WI38 (cell line): ENCODE results near the gene CACNG4.

Experiments
- H3K4me3 ChIP-seq: 2 replicates; pipeline ENCODE4 v1.5.1; 2011; ENCODE audit warnings: low read depth, mild to moderate bottlenecking, control low read depth, low read length
- CTCF ChIP-seq: IDR thresholded peaks from 2 replicates; pipeline ENCODE4 v1.5.1; 2012; ENCODE audit warnings: low read depth, mild to moderate bottlenecking, control low read depth, low read length

CACNG4 gene

GRCh38 chr17:66985338-66986237 lies 21.1 kb downstream of the CACNG4 start:
- H3K4me3 ChIP-seq = no peak overlapping the region
- TF ChIP-seq CTCF = no peak

GRCh38 chr17:66986659-66987058 lies 22.2 kb downstream of the CACNG4 start:
- TF ChIP-seq CTCF = no peak
- no peak overlapping the region for H3K4me3 ChIP-seq

- no peak overlapping the region for H3K4me3 ChIP-seq
- TF ChIP-seq CTCF = no peak
Observed at GRCh38 chr17:66987059-66987616, 22.6 kb downstream of the CACNG4 start.

- no peak for TF ChIP-seq CTCF
- no peak overlapping the region for H3K4me3 ChIP-seq
Observed at GRCh38 chr17:66988069-66988798, 23.7 kb downstream of the CACNG4 start.

- TF ChIP-seq CTCF = no peak
- H3K4me3 ChIP-seq = no peak overlapping the region
Observed at GRCh38 chr17:66989076-66989475, 24.6 kb downstream of the CACNG4 start.

GRCh38 chr17:66989579-66989978 lies 25.1 kb downstream of the CACNG4 start:
- H3K4me3 ChIP-seq = no peak overlapping the region
- no peak for TF ChIP-seq CTCF

GRCh38 chr17:66990047-66990446 lies 25.5 kb downstream of the CACNG4 start:
- TF ChIP-seq CTCF = no peak
- no peak overlapping the region for H3K4me3 ChIP-seq
